GM18499 (cell line): ENCODE results near the gene NFX1.
"Not testable (repeated sequence)": the region's sequence is repeated elsewhere in the genome, so short reads cannot be mapped to it uniquely, and the experiment has no call there.

Experiments used
- ATAC-seq: cut with Tn5 transposase; IDR thresholded peaks from one replicate; pipeline ENCODE4 v1.9.1; 2021; ENCODE audit warnings: moderate number of reproducible peaks; ENCODE audit not compliant: insufficient read depth, unreplicated experiment

The NFX1 gene

DNA sequence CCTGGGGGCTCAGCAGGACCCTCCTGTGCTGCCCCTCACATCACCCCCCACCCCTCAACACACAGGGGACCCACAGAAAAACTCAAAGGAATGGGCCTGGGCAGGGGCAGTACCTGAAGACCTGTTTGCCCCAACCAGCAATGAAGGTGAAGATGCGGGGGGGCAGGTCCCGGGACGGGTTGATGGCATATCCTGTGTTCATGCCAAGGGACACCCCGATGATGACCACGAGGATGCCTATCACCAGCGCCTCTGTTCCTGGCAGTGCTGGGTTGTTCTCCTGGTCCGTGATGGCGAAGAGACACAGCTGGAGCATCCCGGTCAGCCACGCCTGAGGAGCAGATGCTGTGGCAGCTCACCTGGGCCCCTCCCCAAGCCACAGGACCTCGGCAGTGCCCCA, 95.2 kb downstream of the NFX1 start:
- not testable (repeated sequence) for ATAC-seq

DNA sequence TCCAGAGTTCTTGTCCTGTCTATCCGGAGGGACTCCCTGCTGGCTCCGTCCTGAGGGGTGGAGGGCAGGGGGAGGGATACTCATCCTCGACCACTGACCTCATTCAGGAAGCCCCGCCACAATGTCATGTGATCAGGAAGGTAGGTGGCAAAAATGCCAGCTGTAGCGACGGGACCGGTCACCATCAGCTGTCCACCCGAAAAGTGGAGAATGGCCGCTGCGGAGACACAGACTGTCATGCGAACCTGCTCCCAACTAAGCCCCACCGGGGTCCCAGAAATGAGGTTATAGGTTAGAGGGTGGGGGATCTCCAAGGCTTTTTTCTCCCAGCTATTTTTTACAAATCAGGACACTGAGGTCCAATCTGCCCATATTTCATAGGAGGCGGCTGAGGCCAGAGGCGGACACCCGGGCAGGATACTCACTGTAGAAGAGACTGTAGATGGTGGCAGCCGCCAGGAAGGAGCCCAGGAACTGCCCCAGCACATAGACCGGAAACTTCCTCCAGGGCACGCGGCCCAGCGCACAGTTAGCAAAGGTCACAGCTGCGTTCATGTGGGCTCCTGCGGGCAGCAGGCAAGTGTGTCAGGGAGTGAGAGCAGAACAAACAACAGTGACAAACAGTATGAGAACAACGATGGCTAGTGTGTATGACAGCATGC, 95.8 kb downstream of the NFX1 start:
- ATAC-seq: not testable (repeated sequence)

DNA sequence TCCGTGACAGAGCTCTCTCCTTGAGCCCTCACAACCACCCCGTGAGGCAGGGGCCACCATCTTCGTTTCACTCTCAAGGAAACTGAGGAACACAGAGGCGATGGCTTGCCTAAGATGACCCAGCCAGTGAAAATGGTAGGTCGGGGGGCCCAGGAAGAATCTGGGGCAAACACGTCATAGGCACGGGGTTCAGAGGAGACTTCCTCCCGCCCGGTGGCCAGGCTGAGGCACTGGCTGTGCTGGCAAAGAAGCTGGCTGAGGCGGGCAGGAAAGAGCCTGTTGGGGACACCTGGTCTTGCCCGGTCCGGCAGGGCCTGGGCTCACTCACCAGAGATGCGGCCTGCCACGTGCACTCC, 96.3 kb downstream of the NFX1 start:
- not testable (repeated sequence) for ATAC-seq

DNA sequence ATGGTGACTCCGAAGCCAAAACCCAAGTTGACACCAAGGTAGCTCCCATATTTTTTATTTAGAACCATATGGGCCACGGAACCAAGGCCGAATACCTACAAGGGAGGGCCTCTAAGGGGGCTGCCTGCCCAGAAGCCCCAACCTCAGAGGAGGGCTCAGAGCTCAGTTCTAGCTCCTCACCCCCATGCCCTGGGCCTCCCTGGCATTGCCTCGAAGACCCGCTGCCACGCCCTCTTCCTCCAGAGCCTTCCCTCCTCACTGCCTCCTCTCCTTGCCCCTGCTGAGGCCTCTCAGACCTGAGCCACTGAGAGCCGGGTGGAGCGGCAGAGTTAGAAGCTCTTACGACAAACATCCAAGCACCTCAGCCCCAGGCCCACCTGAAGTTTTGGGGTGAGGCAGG, 96.7 kb downstream of the NFX1 start:
- ATAC-seq: not testable (repeated sequence)

DNA sequence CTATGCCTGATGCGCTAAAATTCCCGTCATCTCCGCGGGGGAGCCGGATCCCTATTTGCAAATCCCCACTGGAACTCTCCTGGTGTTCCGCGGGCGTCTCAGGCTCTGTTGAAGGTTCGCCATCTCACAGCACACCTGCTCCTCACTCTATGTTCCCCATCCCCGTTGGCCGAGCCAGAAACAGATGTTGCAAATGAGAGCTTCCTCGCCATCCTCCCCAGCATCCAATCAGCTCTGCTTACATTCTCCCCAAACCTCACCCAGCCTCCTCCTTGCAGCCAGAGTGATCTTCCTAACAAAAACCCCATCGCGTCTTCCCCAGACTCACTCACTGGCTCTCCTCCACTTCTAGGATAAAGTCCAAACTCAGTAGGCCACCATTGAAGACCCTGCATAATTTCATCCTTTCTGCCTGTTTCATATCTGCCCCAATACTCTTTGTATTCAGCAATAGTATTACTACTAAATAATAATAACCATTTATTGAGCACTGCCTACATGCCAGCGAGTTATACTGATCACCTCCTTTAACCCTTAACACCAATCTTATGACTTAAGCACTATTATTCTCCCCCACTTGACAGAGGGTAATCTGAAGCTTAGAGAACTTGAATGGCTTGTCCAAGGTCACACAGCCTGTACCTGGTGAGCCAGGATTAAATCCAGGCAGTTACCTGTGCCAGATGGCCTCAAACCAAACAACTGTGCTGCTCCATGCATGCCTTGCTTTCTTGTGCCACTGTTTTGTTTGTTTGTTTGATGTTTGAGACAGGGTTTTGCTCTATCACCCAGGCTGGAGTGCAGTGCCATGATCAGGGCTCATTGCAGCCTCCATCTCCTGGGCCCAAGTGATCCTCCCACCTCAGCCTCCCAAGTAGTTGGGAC, 98.0 kb downstream of the NFX1 start:
- ATAC-seq: no peak

DNA sequence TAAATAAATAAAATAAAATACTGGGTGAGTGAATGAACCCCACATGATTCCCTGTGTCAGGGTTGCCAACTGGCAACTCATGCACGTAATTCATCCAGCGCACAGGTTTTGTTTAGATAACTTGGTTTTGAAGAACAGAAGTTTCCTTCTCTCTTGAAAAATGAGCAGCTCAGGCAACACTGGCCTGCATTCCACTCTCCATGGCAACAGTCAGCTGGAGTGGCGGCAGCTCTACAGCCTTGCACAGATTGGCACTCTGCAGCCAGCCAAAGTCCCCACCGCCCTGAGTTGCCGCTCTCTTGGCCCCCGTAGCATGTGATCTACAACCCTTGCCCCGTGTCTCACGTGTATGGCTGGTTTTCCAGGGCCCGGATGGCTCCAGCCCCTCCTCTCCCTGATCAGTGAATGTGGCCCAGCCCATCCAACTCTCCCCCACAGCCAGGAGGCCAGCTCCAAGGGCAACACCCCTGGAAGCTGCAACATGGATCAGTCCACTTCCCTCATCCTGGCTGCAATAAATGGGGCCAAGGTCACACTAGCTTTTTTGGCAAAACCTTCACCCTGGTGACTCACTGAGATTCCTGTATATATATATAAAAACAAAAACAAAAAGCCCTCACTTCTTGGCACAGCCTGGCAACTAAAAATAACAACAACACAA, 100.9 kb downstream of the NFX1 start:
- not testable (repeated sequence) for ATAC-seq

DNA sequence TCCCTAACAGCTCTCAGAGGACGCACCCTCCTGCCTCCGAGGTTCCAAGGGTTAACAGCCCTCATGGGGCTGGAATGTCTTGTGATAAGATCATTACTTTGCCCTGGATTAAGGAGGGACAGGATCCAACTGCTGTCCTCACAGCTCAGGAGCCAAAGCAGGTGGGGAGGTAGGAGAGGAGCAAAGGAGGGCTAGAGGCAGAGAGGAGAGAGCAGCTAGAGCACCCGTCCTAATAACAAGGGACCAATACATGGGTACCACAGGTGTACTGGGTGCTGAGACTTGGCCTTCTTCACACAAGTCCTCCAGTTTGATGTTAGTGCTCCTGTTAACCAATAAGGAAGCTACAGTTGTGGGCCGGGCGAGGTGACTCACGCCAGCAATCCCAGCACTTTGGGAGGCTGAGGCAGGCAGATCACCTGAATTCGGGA, 102.3 kb downstream of the NFX1 start:
- not testable (repeated sequence) for ATAC-seq

DNA sequence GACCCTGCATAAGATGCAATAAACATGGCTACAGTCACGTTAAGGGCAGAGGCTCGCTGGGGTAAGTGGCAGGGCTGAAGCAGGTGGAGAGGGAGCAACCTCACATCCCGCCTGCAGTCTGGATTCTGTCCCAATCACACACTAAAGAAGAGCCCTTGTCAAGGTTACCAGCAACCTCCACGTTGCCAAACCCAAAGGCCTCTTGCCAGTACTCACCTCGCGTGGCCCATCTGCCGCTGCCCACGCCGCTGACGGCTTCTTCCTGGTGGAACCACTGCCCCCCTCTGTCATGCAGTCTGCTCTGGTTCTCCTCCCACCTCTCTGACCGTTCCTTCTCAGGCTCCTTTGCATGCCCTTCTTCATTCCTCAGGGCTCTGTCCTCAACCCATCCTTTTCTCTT, 103.3 kb downstream of the NFX1 start:
- ATAC-seq: no peak

DNA sequence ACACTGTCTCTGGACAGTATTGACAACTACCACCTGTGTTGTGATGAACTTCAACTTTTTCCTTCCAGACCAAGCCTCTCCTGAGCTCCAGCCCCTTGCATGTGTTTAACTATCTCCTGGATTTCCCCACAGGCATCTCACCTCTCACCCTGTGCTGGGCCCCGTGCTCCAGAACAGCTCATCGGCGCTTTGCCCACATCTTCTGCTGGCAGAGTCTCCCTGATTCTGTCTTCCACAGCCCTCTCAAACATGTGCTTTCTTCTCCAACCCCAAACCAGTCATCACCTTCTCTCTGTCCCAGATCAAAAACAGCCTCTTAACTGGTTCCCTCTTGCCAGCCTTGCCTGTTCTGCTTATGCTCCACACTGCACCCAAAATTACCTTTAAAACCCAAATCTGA, 103.7 kb downstream of the NFX1 start:
- not testable (repeated sequence) for ATAC-seq

DNA sequence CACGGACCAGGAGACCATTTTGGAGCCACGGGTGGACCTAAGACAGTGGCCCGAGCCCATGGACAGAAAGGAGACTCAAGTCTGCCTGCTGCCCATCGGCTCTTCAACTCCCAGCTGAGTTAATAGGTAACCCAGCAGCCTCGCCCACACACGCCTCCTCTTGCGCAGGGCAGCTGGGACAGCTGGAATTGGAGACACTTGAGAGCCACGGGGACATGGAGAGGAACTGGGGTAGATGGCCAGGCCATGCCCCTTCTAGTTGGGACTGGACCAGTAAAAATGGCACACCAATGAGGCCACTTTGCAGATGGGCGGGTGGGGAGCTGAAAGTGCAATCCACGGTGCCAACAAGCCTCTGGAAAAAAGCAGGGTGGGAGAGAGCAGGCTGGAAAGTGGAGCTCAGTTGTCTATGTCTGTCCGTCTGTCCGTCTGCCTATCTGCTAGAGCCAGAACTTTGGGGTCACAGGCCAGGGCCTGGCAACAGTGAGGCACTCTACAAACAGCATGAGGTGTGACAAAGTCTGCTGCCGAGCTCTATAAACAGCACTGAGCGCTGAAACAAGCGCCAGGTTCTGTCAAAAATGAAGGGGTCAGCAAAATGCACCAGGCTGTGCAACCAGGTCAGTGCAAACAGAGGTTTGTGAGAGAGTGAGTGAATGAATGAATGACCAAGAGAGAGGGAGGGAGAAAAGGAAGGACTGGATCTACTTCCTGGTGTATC, 105.0 kb downstream of the NFX1 start:
- ATAC-seq: not testable (repeated sequence)

DNA sequence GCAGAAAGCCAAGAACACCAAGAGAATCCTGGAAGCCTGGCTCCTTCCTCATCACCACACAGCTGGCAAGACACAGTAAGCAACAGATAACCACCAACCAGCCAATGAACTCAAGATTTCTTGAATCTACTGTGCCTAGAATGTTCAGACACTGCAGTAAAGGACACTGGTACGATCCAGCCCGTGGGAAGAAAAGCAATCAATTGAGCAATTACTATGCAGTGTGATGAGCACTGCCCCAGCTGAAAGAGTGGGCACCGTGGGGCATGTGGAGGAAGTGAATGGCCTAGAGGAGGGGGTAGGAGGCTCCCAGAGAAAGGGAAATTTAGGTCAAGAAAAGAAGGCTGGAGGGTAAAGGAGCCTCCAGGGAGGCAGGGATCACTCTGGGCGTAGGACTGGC, 107.5 kb downstream of the NFX1 start:
- not testable (repeated sequence) for ATAC-seq

DNA sequence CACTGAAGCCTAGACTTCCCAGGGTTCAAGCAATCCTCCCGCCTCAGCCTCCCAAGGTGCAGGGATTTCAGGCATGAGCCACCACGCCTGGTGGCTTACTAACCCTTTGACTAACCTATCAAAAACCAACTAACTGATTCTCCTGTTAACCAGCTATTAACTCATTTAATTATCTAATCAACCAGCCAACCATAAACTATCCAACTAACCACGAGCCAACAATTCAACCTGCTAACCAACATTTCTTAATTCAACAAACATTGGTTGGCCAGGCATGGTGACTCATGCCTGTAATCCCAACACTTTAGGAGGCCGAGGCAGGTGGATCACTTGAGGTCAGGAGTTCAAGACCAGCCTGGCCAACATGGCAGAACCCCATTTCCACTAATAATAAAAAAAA, 108.7 kb downstream of the NFX1 start:
- ATAC-seq: not testable (repeated sequence)

DNA sequence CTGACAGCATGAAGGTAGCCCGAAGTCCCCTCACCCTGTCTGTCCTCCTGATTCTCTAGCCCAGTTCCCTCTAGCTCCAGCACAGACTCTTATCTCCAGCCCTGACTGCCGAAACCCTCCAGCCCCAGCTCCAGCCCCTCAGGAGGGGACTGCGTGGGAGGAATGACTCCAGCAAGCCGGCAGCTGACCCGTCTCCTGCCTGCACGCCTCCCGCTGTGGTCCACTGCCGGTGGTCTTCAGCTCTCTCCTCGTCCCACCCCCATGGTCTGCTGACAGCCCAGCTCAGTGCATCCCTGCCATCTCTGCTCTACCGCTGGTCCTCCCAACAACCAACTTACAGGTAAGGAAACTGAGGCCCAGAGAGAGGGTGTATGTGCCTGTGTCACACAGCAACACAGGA, 111.5 kb downstream of the NFX1 start:
- ATAC-seq: not testable (repeated sequence)

DNA sequence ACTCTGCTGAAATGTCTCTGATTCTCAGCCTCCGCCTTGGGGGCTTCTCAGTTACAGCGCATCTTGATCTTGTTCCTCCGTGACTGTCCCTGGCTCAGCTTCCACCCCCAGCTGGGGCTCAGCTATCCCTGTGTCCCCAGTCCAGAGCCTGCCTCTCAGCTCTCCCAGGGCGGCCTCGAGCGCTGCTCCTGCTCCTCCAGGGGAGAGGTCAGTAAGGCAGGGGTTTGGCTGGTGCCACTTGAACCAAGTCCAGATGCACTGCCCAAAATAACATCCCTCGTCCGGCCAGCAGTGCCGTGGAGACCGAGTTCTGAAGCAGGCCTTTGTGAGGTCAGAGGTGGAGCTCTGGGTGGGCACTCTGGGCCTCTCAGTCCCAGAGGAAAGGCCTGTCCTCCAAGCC, 112.1 kb downstream of the NFX1 start, which contains the start of gene AQP7:
Gene AQP7 (minus strand): TSS at position 198 of the 400 bp plus-strand sequence. CDS start 1,306 bp downstream, outside the sequence.
- not testable (repeated sequence) for ATAC-seq

DNA sequence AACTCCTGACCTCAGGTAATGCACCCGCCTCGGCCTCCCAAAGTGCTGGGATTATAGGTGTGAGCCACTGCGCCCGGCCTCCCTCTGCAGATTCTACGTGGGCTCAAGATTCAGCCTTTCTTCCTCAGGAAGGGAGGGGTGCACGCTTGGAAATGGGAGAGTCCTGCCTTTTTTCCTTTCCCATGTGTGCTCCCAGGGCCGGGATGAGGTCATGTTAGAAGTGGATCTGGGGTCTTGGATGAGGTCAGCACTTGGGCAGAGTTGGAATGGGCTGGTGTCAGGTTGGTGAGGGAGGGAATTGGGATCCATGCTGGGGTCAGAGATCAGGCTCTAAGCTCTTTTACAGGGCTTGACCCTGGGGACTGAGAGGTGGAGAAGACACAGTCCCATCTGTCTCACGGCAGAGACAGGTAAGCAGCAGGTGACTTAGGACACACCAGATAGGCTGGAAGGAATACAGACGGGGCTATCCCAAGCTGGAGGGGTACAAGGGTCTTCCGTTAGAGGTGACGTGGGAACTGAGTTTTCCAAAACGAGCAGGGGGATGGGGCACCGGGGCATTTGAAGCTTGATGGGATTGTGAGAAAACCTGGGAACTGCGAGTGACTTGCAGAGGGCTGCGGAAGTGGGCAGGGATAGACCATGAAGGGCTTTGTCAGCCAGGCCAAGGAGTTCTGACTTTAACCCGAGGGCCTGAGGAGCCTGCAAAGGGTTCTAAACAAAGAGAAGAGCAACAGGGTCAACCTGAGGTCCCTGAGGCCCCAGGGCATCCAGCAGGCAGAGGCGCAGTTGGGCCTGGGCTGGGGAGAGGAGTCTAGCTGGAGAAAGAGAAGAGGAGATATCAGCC, 113.8 kb downstream of the NFX1 start:
- ATAC-seq: no peak

DNA sequence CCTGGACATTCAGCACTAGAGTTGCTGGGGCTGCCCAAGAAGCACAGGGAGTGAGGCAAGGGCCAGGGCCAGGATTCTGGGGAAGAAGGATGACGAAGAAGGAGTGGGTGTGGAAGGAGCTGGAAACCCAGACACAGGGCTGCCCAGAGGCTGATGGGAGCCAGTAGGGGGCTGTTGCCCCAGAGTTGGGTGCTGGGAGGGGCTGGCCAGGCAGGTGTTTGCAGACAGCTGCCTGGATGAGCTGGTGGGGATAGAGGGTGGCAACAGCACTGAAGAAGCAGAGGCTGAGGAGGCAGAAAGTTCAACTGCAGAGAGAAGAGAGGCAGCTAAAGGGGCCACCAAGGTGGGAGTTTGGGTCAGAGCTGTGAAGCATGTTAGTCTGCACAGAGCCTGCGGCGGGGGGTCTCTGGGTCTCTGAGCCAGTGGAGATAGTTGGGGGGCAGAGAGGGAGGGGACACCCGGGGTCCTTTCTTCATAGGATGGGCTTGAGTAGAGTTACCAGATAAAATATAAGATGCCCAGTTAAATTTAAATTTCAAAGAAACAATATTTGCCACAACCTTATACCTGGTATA, 114.6 kb downstream of the NFX1 start:
- no peak for ATAC-seq

DNA sequence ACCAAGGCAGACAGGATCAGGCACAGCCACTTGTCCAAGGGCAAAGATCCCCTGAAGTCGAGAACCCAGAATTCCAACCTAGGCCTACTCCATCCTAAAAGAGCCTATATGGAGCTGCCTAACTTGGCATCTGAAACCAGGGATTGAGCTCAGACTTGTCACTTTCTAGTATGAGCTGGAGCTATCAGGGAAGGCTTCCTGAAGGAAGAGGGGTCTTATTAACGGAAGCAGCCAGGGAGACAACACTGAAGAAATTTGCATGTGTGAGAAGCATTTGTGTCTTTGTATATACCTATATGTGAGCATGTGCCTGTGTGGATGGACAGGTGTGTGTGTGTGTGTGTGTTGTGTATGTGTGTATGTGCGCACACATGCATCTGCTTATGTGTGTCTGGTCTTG, 116.7 kb downstream of the NFX1 start:
- ATAC-seq: no peak

DNA sequence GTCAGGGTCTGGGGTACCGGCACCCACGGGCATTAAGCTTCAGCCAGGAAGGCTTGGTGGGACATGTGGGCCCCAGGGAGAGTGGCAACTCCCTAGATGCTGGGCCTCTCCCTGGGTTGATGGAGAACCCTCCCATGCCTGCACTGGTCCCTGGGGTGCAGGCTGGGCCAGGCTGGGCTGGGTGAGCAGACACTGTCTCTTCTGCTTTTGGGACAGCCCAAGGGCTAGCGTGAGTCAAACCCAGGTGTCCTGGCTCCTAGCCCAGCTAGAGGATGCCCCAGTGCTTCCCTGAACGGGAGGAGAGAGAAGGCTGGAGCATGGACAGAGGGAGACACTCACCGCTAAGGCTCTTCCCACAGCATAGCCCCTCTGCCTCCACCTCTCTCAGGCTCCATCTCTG, 117.8 kb downstream of the NFX1 start:
- no peak for ATAC-seq

DNA sequence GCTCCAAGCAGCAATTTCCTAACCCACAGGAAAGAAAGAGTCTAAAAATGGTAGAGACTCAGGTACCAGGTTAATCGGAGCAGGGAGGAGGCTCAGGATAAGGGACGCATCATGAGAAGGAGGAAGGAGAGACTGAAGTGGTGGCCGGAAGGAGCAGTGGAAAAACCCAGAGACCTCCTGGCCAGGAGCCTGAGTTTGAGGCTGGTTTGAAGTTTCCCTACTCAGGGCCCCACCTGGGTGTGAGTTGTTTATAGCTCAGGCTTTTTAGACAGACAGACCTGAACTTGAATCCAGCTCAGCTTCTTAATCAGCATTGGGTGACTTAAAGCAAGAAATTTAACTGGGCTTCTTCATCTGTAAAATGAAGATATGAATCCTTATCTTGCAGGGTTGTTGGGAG, 124.0 kb downstream of the NFX1 start:
- no peak for ATAC-seq
